Left lobe of liver (tissue), 2 donors: ENCODE results near the gene MED29. TPM values are rescaled to one million over a fixed set of nuclear protein-coding genes. Genes with fewer than 3 reads are reported as not detected.

ENCODE experiments used
- ATAC-seq: fragments of 200-7000 bp; cut with Tn5 transposase; one replicate; pipeline ENCODE4 v1.9.1; 2020; ENCODE audit warnings: mild to moderate bottlenecking, moderate library complexity
- DNase-seq: peaks from one replicate; pipeline ENCODE4 v3.0.0-alpha.2; 2020; ENCODE audit warnings: low spot score
- total RNA-seq: library from RNA; stranded (reverse); gene quantifications from one replicate; pipeline ENCODE4 v1.2.1, GENCODE V29; 2021
- donor health status: DM: no; HTN: no; CAD: no; lungs with moderate emphysema.
- donor health status: DM: no; HTN: yes; CAD: no.

MED29 gene
- total RNA-seq, 1 donor from 2014 or later, result 19.2 TPM

- DNase-seq (peak; percentile 75), ATAC-seq (peak; percentile 5)
Measured at GRCh38 chr19:39410017-39410830, 19.0 kb downstream of the MED29 start.

GRCh38 chr19:39410831-39411080, 19.6 kb downstream of the MED29 start:
- DNase-seq (no peak), ATAC-seq (no peak)

- peak; percentile 36 for ATAC-seq
- DNase-seq, result peak; percentile 89
Measured at GRCh38 chr19:39411081-39411831, 20.1 kb downstream of the MED29 start.

- DNase-seq, result peak; percentile 89
- peak; percentile 57 for ATAC-seq
Measured at GRCh38 chr19:39411832-39412099, 20.6 kb downstream of the MED29 start.

GRCh38 chr19:39412100-39412866, 21.1 kb downstream of the MED29 start, which contains the start of gene PLEKHG2:
TSS of gene PLEKHG2 (plus strand) at chr19:39412669. CDS start at chr19:39414087, 1,418 bp downstream.
- DNase-seq (peak; percentile 97), ATAC-seq (peak; percentile 55)

GRCh38 chr19:39412867-39413271, 21.7 kb downstream of the MED29 start:
- ATAC-seq, result no peak
- no peak for DNase-seq

- DNase-seq, result no peak
- no peak for ATAC-seq
Measured at GRCh38 chr19:39413272-39413910, 22.2 kb downstream of the MED29 start.

- DNase-seq (no peak), ATAC-seq (no peak)
Measured at GRCh38 chr19:39413911-39414608, 22.9 kb downstream of the MED29 start.

GRCh38 chr19:39415111-39416046, 24.2 kb downstream of the MED29 start:
- ATAC-seq (no peak), DNase-seq (no peak)

- ATAC-seq, result no peak
- no peak for DNase-seq
Measured at GRCh38 chr19:39416152-39417120, 25.3 kb downstream of the MED29 start.

- ATAC-seq (no peak), DNase-seq (no peak)
Measured at GRCh38 chr19:39417463-39418181, 26.4 kb downstream of the MED29 start.

GRCh38 chr19:39419003-39419402, 27.8 kb downstream of the MED29 start:
- DNase-seq (no peak), ATAC-seq (no peak)

- no peak for DNase-seq
- ATAC-seq, result no peak
Measured at GRCh38 chr19:39420769-39421168, 29.6 kb downstream of the MED29 start.

GRCh38 chr19:39422020-39422419, 30.8 kb downstream of the MED29 start:
- ATAC-seq, result no peak
- DNase-seq, result no peak

GRCh38 chr19:39423258-39424086, 32.3 kb downstream of the MED29 start:
- ATAC-seq (no peak), DNase-seq (no peak)

- no peak for DNase-seq
Measured at GRCh38 chr19:39424934-39425333, 33.8 kb downstream of the MED29 start.

GRCh38 chr19:39425744-39426143, 34.6 kb downstream of the MED29 start:
- DNase-seq (no peak), ATAC-seq (no peak)

More at GRCh38 chr19:39424934-39425333, 33.8 kb downstream of the MED29 start:
- no peak for ATAC-seq
